Left ventricle myocardium inferior (tissue), 1 donor: ENCODE data around the gene HIVEP2. TPM values are rescaled to one million over a fixed set of nuclear protein-coding genes. Genes with fewer than 3 reads are reported as not detected.

Experiments used
- DNase-seq: peaks from one replicate; pipeline ENCODE4 v3.0.0-alpha.2; 2020
- H3K27ac ChIP-seq: fragments of 200-600 bp; replicated peaks from 2 replicates; pipeline ENCODE4 v1.8.0; 2021
- H3K27me3 ChIP-seq: fragments of 200-600 bp; 2 replicates; pipeline ENCODE4 v1.8.0; 2021; ENCODE audit warnings: low read depth
- H3K36me3 ChIP-seq: fragments of 200-600 bp; 2 replicates; pipeline ENCODE4 v1.8.0; 2021
- H3K4me1 ChIP-seq: fragments of 200-600 bp; 2 replicates; pipeline ENCODE4 v1.8.0; 2021
- H3K4me3 ChIP-seq: fragments of 200-600 bp; 2 replicates; pipeline ENCODE4 v1.8.0; 2021; ENCODE audit warnings: mild to moderate bottlenecking, moderate library complexity
- H3K9me3 ChIP-seq: fragments of 200-600 bp; replicated peaks from 2 replicates; pipeline ENCODE4 v1.8.0; 2021
- CTCF ChIP-seq: fragments of 200-600 bp; IDR thresholded peaks from 2 replicates; pipeline ENCODE4 v1.8.0; 2021; ENCODE audit warnings: antibody characterized with exemption, mild to moderate bottlenecking, borderline replicate concordance
- intact Hi-C: fragments of 100-400 bp; cut with micrococcal nuclease; formaldehyde crosslinking; loops from one replicate; pipeline ENCODE4 v1.11.0; 2022
- total RNA-seq: library from RNA; stranded (reverse); fragmentation: NEBNext Ultra II Directional; extraction: Animal tissue kit (Norgen Biotek cat#: 25700); gene quantifications from one replicate; pipeline ENCODE4 v1.2.1, GENCODE V29; 2021
- donor health status: DM: no; HTN: yes; CAD: no; lungs with severe emphysema.

HIVEP2 gene
- total RNA-seq, 1 donor from 2014 or later: 16.2 TPM

- Histone ChIP-seq H3K36me3 (no peaks in the 10 kb centered on the region), H3K4me3 (no peak overlapping the region), H3K27ac (peak overlapping the region; percentile 95), H3K4me1 (peaks cover 89% of the 10 kb centered on the region), H3K27me3 (no peaks in the 10 kb centered on the region), H3K9me3 (no peaks in the 10 kb centered on the region)
- no peak for TF ChIP-seq CTCF
- intact Hi-C loops: no loop called here
- DNase-seq: no peak
Observed at GRCh38 chr6:142848976-142849375, 96.0 kb downstream of the HIVEP2 start.

GRCh38 chr6:142848156-142848555 lies 96.8 kb downstream of the HIVEP2 start:
- Histone ChIP-seq H3K4me3 (no peak overlapping the region), H3K4me1 (peaks cover 89% of the 10 kb centered on the region), H3K27me3 (no peaks in the 10 kb centered on the region), H3K27ac (peak overlapping the region; percentile 95), H3K36me3 (no peaks in the 10 kb centered on the region), H3K9me3 (no peaks in the 10 kb centered on the region)
- DNase-seq: no peak
- intact Hi-C loops: no loop called here
- TF ChIP-seq CTCF: no peak

GRCh38 chr6:142846883-142847287 lies 98.1 kb downstream of the HIVEP2 start:
- DNase-seq: no peak
- H3K4me1 ChIP-seq: peaks cover 89% of the 10 kb centered on the region
- H3K36me3 ChIP-seq: no peaks in the 10 kb centered on the region
- intact Hi-C loops: no loop called here
- H3K27me3 ChIP-seq: no peaks in the 10 kb centered on the region
- H3K27ac ChIP-seq: peak overlapping the region; percentile 95
- no peaks in the 10 kb centered on the region for H3K9me3 ChIP-seq
- H3K4me3 ChIP-seq: peak overlapping the region; percentile 59
- no peak for TF ChIP-seq CTCF

- H3K4me1 ChIP-seq: peaks cover 89% of the 10 kb centered on the region
- H3K9me3 ChIP-seq: no peaks in the 10 kb centered on the region
- no peak for TF ChIP-seq CTCF
- intact Hi-C loops: no loop called here
- H3K27ac ChIP-seq: peak overlapping the region; percentile 95
- no peak for DNase-seq
- H3K27me3 ChIP-seq: no peaks in the 10 kb centered on the region
- H3K36me3 ChIP-seq: no peaks in the 10 kb centered on the region
- H3K4me3 ChIP-seq: peak overlapping the region; percentile 59
Observed at GRCh38 chr6:142846459-142846831, 98.5 kb downstream of the HIVEP2 start.

DNA sequence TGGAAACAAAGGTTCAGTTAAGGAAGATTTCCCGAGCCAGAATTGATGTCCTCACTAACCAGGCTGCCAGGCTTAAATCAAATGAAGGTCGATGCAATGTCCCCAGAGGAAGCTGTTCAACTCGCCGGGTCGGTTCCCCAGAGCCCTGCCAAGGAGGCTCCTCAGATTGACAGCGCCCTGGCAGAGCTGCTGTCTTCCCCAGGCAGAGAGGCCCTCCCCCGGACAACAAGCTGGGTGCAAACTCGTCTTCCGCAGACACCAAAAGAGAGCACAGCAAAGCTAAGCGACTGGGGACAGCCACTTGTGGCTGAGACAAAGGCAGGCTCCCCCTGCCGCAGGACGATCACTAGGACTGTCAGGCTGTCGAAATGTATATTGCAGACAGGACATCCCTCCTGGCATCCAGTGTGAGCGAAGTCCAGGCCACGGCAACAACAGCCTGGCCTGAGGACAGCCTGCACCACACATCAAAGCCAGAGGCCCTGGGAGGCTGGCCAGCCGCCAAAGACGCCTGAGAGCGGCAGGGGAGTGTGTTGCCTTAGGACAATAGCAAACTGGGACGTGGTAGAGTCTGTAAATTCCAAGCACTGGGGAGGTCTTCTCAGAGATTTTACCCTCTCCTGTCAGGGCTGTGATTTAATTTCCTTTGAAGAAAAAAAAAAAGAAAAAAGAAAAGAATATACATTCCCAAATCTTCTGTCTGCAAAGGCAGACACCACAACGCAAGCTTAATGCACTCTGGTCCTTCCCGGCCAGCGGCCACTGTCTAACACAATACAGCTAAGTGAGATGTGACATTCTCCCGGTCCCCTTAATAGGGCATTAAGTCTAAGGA lies 99.1 kb downstream of the HIVEP2 start:
- peak overlapping the region; percentile 95 for H3K27ac ChIP-seq
- H3K36me3 ChIP-seq: no peaks in the 10 kb centered on the region
- H3K27me3 ChIP-seq: no peaks in the 10 kb centered on the region
- H3K4me1 ChIP-seq: peaks cover 85% of the 10 kb centered on the region
- H3K9me3 ChIP-seq: no peaks in the 10 kb centered on the region
- TF ChIP-seq CTCF: peak; percentile 41
- intact Hi-C loops: no loop called here
- DNase-seq: peak; percentile 92
- peak overlapping the region; percentile 59 for H3K4me3 ChIP-seq
